Activated naive CD4-positive, alpha-beta T cell treated with Interleukin-2 at 50 U/mL for 16 hours (primary cell): Measurements from ENCODE around the gene B3GNT8.
"Not testable (repeated sequence)": the region's sequence is repeated elsewhere in the genome, so short reads cannot be mapped to it uniquely, and the experiment has no call there.

Experiments used
- DNase-seq: peaks from one replicate; pipeline ENCODE4 v3.0.0-alpha.2; 2020

The B3GNT8 gene

DNA sequence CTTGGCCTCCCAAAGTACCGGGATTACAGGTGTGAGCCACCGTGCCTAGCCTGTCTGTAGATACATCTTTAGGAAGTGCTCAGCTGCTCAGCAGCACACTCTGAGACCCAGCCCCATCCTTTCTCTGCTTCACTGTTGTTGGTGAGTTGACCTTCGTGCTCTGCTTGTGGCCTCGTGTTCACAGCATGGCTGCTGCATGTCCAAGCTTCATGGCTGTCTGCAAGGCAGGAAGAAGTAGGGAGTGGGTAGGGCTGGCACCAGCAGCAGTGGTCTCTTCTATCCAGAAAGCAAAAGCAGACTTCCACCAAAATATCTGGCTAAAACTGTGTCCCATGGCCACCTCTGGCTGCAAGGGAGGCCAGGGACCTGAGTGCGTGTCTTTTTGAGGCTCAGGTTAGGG lies 14.2 kb downstream of the B3GNT8 start:
- DNase-seq = no peak

DNA sequence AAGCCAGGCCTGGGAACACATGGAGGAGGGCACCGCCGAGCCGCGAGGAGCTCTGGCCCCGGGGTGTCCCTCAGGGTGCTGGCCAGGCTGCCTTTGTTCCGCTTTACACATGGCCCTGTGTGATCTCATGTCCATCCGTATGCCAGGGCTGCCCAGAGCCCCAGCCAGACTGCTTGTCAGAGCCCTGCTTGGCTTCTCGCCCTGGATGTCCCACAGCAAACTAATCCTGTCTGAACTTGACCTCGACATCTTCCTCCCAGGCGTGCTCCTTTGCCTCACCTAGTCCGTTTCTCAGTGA lies 15.3 kb downstream of the B3GNT8 start:
- no peak for DNase-seq

DNA sequence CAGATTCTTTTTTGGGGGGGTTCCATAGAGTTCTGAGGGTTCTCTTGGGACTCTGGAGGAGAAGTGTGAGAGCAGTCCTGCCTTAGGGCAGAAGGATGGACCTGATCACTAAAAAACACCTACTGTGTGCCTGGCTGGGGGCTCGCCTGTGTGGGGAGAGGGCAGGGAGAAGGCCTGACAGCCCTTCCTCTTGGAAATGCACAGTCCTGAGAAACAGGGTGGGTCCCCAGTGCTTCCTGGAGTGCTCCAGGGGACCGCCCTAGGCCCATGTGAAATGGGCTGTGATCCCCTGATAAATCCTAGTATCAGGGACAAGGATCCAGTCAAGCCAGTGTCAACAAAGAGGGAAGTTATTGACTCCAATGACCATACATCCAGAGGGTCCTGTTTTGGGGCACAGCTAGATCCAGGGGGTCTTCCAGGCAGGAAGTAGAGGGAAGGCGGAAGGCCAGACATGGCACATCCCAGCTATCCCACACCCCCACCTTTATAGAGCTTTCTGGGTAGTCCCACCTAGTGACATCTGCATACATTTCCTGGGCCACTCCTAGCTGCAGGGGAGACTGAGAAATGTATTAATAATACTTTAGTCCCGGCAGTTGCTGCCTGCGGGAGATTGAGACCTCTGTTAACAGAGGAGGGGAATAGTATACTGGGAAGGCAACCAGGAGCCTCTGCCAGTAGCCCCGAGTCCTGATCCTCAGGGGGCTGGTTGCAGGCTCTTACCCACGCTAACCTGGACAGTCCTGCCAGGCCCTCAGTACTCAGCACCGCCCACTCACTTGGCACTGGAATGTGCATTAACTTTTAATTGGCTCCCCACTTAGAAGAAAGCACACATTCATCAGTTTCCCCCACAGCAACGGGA lies 15.8 kb downstream of the B3GNT8 start:
- DNase-seq = no peak

DNA sequence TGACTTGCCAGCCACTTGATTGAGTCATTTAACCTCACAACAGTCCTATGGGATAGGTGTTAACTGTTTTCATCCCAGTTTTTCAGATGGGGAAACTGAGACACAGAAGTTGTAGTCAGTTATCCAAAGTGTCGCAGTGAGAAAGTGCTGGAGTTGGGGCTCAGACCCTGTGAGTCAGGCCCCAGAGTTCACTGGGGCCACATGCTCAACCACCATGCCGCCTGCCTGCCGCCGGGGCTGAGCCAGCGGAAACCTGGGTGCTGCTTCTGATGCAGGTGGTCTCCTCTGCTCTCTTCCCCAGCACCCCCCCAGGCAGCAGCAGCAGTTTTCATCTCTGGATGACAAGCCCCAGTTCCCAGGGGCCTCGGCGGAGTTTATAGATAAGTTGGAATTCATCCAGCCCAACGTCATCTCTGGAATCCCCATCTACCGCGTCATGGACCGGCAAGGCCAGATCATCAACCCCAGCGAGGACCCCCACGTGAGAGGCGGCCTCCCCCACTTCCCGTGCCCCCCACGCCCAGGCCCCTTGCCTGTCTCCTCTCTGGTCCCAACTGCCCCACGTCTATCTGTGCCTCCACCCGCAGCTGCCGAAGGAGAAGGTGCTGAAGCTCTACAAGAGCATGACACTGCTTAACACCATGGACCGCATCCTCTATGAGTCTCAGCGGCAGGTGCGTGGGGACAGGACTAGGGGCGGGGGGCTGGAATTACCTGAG lies 16.7 kb downstream of the B3GNT8 start:
- DNase-seq = no peak

DNA sequence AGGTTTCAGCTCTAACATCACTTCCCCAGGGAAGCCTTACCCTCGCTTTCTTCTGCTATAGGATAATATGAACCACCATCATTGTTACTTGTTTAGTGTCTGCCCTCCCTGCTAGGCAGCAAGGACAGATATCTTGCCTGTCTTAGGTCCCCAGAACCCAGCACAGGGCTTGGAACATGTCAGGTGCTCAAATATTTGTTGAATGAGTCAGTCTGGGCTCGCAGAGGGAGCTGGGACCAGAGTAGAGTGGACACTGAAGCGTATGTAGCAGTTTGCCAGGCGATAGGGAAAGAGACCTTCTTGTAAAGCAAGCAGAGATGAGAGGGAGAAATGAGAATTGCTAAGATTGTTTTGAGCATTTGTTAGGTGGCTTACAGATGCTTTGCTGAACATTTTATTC lies 17.9 kb downstream of the B3GNT8 start:
- DNase-seq = no peak

DNA sequence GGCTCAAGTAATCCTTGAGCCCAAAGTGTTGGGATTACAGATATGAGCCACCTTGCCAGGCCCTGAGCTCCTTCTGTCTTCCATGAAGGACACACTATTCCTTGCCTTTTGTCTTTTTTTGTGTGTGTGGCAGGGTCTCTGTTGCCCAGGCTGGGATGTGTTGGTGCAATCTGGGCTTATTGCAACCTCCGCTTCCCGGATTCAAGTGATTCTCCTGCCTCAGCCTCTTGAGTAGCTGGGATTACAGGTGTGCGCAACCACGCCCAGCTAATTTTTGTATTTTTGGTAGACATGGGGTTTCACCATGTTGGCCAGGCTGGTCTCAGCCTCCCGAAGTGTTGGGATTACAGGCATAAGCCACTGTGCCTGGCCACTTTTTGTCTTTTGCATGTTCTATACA lies 18.3 kb downstream of the B3GNT8 start:
- DNase-seq = not testable (repeated sequence)

DNA sequence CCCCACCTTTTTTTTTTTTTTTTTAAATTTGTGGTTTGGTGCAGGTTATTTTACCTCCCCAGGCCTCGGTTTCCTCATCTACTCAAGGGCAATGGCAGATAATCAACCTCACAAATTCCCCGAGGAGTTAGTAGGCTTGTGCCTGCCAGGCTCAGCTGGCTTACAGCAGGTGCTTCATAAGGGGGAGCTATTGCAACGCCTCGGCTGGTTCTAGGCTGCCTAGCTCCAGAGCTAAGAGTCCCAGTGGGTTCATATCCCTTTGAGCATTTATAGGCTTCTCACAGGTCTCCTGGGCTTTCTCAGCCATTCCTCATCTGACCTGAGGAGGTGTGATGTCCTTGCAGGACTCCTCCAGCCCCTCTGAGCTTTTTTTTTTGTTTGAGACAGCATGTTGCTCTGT lies 18.9 kb downstream of the B3GNT8 start:
- no peak for DNase-seq

DNA sequence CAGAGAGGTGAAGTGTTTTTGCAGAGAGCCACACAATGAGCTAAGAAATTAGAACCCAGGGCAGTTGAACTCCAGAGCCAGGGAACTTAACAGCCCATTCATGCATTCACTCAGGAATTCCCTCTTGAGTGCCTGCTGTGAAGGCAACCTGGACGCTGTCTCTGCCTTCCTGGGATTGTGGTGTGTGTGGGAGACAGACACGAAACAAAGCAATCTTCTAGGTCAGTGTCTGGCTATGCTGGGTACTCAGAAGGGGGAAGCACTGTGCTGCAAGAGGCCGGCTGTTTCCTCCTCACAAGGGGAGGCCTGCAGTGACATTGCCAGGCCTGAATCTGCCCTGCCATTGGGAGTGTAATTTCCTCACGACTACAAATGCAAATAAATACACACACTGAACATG lies 19.9 kb downstream of the B3GNT8 start:
- DNase-seq = no peak

DNA sequence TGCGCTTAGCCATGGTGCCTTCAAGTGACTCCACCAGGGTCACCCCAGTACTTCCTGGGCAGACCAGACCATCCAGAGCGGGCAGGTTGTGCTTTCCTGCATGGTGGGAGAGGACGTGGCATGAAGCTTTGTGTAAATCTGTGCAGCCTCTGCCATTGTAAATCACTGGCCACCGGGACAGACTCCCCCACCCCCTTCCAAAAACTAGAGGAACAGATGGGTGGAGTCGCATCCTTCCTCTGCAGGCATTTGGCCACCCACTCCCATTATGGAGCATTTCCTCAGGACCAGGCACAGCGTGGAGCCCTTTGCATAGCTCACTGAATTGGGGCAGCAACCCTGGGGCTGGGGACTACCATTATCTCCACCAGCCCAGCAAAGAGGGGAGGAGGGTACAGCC lies 21.4 kb downstream of the B3GNT8 start:
- no peak for DNase-seq

DNA sequence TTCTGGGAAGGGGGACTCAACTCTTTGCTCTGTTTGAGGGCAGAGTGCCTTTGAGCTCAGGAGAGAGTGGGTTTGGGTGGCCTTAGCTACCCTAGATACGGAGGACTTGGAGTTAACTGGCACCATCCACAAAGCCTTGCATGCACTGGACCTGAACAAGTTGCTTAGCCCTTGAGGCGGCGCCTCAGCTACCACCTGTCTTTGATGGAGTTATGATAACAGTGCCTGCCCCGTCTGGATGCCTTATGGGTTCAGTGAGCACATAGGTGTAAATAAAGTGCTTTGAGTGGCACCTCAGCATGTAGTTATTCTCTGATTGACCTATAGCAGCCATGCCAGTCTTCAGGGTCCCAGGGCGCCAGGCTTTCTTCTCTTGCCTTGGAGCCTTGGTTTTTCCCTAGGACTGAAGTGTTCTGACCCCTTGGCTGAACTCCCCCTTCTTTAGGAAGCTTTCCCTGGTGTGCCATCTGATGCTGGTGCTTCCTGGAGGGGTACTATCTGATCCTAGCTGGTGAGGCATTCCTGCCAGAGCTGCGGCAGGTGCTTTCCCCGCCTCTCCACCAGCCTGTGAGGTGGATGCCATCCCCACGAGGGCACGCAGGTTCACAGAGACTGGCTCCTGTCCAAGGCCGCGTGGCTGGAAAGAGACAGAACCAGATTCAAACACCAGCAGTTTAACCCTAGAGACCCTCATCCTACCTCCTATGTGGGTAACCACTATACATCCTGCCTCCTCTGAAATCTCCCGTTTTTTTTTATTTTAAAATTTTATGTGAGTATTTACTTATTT lies 23.8 kb downstream of the B3GNT8 start:
- no peak for DNase-seq

DNA sequence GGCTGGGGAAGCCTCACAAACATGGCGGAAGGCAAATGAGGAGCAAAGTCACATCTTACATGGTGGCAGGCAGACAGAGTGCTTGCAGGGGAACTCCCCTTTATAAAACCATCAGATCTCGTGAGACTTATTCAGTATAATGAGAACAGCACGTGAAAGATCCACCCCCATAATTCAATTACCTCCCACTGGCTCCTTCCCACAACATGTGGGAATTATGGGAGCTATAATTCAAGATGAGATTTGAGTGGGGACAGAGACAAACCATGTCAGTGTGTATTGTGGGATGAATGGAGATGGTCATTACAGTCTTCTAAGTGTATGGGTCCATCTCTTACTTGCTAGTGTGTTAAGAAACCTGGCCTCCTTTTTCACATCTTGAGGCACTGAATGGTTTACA lies 25.2 kb downstream of the B3GNT8 start:
- DNase-seq = no peak

DNA sequence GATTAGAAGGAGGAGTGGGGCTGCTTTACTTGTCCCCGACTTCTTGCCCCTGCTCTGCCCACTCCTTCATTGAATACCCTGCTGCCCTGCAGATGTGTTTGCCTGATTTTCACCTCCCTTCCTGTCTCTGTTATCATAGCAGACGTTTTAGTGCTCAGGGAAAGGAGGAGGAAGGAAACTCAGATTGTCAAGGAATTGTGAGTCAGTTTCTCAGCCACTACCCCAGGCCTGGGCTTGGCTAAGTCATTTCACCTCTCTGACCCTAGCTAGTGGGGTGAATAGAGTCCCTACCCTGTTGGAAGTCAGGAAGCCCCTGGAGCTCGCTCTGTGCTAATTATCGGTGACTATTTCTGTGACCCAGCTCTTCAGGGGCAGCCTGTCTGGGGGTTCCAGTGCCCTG lies 25.7 kb downstream of the B3GNT8 start:
- DNase-seq = no peak

DNA sequence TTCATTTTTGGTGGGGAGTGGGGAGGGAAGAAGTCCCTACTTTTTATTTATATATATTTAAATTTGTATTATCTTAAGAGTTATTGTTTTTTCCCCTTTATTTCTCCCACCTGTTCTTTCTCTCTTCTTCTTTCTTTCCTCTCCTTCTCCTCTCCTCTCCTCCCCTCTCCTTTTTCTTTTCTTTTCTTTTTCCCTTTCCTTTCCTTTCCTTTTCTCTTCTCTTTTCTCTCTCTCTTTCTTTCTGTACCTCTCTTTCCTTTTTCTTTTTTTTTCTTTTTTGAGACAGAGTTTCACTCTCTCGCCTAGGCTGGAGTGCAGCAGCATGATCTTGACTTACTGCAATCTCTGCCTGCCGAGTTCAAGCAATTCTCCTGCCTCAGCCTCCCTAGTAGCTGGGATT lies 27.6 kb downstream of the B3GNT8 start:
- DNase-seq = no peak

DNA sequence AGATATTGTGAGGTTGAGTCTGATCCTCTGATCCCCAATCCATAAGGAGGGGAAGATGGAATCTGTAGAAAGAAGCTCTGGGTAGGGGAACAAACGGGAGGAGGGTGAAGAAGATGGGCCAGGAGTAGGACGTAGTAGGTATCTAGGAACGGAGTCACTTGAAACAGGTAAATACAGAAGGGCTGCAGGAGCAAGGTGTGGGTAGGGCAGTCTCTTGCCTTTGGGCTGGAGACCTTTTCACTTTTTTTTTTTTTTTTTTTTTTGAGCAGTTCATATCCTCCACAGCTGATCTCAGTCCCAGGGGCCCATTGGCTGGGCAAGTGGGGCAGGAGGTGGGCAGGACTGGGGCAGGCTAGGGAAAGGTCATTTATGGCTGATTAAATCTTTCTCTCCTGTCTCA lies 28.1 kb downstream of the B3GNT8 start:
- no peak for DNase-seq

DNA sequence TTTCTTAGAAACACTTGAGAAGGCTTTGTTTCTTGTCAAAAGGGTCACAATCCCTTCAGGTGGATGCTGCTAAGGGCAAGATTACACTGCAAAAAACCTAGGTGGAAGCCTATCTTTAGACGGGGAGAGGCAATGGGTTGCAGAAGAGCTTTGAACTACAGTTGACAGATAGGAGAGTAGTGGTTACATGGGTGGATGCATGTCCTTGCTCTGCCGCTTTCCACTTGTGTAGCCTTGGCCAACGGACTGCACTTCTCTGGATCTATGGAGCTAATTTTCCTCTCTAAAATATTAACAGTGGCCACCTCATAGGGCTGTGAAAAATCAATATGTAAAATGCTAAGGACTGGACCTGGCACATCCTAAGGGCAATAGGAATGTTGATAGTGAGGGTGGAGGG lies 28.6 kb downstream of the B3GNT8 start:
- no peak for DNase-seq

DNA sequence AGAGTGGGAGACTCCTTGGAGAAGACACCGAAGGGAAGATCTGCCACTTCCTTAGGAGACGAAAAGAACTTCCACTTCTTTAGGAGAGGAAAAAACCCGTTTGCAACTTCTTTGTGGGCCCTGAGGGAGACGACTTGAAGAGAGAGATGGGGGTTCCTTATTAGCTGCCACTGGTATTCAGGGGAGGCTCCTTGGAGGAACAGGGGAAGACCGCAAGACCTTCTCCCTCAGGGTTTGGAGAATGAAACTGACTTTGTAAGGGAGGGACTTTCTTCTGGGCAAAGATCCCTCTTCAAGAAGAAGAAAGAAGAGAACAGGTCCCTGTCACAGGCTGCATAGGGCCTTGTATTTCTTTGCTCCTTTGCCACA lies 29.1 kb downstream of the B3GNT8 start:
- DNase-seq = no peak

DNA sequence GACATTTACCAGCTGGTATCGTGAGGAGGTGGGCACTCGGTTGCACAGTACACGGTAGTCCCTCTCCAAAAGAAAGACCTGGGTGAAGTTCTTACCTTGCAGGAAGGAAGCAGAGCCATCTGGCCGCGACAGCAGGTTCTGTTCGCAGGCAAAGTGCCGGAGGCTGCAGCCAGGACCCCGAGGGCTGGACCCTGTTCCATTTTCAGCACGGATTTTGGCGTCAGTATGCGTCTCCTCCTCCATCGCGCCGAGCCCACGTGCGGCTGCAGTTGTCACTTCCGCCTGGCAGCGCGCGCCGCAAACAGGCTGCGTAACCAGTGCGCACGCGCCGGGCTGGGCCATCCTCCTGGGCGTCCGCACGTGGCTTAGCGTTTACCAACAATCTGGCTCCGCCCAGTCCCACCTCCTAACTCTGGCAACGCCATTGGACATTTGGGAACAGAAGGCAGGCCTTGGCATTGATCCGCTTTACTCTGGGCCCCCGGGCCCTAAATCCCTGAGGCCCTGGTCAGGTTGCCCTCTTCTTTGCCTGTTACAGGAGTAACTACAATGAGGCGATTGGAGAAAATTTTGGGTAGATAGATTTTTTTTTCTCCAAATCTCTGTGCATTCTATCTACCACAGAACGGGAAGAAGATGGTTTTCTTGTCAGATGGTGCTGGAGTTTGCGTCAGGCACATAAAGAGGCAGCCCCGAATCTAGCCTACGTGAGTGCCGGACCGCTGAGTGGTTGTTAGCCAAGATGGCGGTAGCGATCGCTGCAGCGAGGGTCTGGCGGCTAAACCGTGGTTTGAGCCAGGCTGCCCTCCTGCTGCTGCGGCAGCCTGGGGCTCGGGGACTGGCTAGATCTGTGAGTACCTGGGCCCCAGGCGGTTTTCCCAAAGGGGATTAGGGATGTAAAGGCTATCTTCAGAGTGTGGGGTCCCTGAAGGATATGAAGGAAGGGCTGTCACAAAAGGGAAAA lies 29.8 kb downstream of the B3GNT8 start, which contains the start of the genes BCKDHA and EXOSC5:
Gene BCKDHA, plus strand, starts transcription at position 733 of the 964 bp plus-strand sequence. Its CDS starts 10 bp downstream, at position 743.
Gene EXOSC5, minus strand, starts transcription at position 274 of the 964 bp plus-strand sequence. Its CDS starts 31 bp downstream, at position 243.
- peak; percentile 100 for DNase-seq

DNA sequence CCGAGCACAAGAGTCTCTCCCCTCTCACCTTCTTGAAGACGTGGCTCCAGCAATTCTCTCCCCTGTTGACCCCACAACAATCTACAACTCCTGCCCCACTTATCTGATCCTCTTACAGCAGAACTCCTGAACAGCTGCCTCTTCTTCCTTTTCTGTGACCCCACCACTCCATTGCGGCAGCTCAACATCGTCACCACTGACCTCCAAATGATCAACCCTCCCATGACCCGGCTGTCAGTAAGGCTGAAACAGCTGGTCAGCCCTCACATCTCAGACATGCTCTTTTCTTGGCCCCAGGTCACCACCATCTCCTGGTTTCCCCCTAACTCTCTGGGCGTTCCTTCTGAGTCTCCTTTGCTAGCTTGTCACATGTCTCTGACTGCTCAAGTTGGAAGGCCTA lies 31.8 kb downstream of the B3GNT8 start:
- no peak for DNase-seq

DNA sequence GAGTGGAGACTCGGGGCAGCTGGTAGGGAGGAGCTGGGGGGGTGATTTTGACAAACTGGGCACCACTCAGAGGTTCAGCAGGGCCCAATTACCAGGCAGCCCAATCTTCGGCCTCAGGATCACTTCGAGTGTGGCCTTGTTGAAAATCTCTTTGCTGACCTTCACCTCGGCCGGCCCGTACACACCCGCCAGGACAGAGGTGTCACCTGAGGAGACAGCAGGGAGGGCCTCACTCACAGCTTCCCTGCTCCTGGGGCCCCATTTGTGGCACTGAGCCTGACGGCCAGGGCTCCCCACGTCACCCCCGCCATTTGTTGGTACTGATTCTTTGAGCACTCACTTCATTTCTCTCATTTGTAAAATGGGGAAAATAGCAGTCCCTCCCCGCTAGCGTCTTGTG lies 34.4 kb downstream of the B3GNT8 start:
- DNase-seq = no peak

DNA sequence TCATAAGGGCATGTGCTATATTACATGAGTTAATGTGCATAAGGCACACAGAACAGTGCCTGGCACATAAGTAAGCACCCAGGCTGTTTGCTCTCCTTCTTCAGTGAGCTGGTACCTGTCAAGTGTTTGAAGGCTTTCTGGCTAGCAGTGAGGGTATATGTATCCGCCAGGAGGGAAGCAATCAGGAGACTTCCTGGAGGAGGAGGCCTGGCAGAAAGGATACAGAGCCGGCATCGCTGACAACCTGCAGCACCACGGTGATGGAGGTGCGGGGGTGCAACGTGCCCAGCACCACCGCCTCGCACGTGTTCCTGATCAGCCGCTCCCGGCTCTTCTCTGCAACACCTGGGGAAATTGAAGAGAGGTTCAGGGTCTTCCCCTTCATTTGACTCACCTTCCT lies 35.6 kb downstream of the B3GNT8 start:
- DNase-seq = no peak

DNA sequence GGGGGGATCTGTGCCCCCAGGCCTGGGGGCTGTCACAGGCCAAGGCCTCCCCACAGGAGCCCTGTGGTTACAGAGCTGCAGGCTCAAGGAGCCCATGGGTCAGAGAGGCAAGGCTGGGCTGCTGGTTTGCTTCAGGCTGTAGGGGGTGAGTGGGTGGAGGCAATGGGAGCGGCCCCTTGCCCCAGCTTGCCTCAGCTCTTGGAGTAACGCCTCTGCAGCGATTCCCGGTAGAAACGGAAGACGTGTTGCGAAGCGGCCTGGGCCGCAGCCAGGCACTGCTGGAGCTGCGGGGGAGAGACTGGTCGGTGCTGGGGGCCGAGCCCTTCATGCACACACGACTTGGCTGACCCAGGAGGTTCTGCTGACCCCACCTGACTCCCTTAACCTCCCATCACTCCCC lies 40.7 kb downstream of the B3GNT8 start:
- no peak for DNase-seq

DNA sequence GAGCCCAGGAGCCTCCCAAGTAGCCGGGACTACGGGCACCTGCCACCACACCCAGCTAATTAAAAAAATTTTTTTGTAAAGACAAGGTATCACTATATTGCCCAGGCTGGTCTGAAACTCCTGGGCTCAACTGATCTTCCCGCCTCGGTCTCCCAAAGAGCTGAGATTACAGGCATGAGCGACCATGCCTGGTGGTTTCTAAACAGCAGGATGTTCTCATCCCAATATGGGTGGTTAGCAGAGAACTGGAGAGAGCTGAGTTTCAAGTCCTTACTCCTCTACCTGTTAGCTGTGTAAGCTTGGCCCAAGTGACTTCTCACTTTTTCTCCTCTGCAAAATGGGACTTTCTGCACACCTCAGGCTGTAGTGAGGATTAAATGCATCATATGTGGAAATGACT lies 42.8 kb downstream of the B3GNT8 start:
- DNase-seq = no peak
